HL-60 (cell line): ENCODE data around the gene EIF3A.

Source experiments
- GABPA ChIP-seq: IDR thresholded peaks from 2 replicates; pipeline ENCODE4 v1.6.1; 2012; ENCODE audit warnings: low read depth
- TF ChIP-seq, protein P1 (sequence below): IDR thresholded peaks from 2 replicates; pipeline ENCODE4 v1.6.1; 2012; ENCODE audit warnings: low read depth; ENCODE audit not compliant: insufficient replicate concordance

DNA sequence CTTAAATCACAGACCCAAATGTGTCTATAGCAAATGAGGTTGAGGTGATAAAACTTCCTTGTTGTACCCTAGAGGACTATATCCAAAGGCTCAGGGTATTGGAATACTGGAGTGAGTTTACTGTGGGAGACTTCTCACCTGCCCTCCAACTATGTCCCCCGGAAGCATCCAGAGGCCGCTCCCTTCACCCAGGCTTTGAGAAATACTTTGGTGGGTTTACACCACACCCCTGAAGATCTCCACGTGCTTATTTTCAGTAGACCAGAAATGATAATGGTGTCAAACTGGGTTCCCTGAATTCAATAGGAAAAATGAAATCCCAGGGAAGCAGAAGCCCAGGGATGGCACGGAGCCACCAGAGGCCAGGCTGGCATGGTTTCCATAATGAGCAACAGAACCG, 82.4 kb downstream of the EIF3A start:
- TF ChIP-seq, protein P1, sequence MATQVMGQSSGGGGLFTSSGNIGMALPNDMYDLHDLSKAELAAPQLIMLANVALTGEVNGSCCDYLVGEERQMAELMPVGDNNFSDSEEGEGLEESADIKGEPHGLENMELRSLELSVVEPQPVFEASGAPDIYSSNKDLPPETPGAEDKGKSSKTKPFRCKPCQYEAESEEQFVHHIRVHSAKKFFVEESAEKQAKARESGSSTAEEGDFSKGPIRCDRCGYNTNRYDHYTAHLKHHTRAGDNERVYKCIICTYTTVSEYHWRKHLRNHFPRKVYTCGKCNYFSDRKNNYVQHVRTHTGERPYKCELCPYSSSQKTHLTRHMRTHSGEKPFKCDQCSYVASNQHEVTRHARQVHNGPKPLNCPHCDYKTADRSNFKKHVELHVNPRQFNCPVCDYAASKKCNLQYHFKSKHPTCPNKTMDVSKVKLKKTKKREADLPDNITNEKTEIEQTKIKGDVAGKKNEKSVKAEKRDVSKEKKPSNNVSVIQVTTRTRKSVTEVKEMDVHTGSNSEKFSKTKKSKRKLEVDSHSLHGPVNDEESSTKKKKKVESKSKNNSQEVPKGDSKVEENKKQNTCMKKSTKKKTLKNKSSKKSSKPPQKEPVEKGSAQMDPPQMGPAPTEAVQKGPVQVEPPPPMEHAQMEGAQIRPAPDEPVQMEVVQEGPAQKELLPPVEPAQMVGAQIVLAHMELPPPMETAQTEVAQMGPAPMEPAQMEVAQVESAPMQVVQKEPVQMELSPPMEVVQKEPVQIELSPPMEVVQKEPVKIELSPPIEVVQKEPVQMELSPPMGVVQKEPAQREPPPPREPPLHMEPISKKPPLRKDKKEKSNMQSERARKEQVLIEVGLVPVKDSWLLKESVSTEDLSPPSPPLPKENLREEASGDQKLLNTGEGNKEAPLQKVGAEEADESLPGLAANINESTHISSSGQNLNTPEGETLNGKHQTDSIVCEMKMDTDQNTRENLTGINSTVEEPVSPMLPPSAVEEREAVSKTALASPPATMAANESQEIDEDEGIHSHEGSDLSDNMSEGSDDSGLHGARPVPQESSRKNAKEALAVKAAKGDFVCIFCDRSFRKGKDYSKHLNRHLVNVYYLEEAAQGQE: no peak
- TF ChIP-seq GABPA: no peak
